C4-2B (cell line): ENCODE measurements around the gene DTHD1.

Source experiments
- H3K27ac ChIP-seq: fragments of 450-650 bp; 2 replicates; pipeline ENCODE4 v1.5.1; 2017
- CTCF ChIP-seq: fragments of 450-650 bp; conservative IDR thresholded peaks from 2 replicates; pipeline ENCODE4 v1.5.1; 2017; ENCODE audit warnings: mild to moderate bottlenecking
- ZFX ChIP-seq: fragments of 450-650 bp; IDR thresholded peaks from 2 replicates; pipeline ENCODE4 v1.6.1; 2017

The DTHD1 gene

GRCh38 chr4:36274158-36274557 lies 7.3 kb upstream of the DTHD1 start:
- TF ChIP-seq ZFX (no peak), CTCF (no peak)

GRCh38 chr4:36277533-36277932 lies 3.9 kb upstream of the DTHD1 start:
- no peak for TF ChIP-seq CTCF
- no peak for TF ChIP-seq ZFX

More at GRCh38 chr4:36274158-36274557, 7.3 kb upstream of the DTHD1 start:
- H3K27ac ChIP-seq = no peak overlapping the region

GRCh38 chr4:36278789-36279188 lies 2.6 kb upstream of the DTHD1 start:
- TF ChIP-seq CTCF (no peak), ZFX (no peak)
- H3K27ac ChIP-seq = no peak overlapping the region

More at GRCh38 chr4:36277533-36277932, 3.9 kb upstream of the DTHD1 start:
- no peak overlapping the region for H3K27ac ChIP-seq

- TF ChIP-seq CTCF (no peak), ZFX (no peak)
- no peak overlapping the region for H3K27ac ChIP-seq
Observed at GRCh38 chr4:36280555-36280954, 861 bp upstream of the DTHD1 start.

- TF ChIP-seq ZFX (no peak), CTCF (no peak)
- no peak overlapping the region for H3K27ac ChIP-seq
Observed at GRCh38 chr4:36282503-36283030, 1.2 kb downstream of the DTHD1 start.

GRCh38 chr4:36283912-36284465 lies 2.6 kb downstream of the DTHD1 start:
- TF ChIP-seq ZFX = no peak
- TF ChIP-seq CTCF = no peak

GRCh38 chr4:36285784-36286480 lies 4.5 kb downstream of the DTHD1 start:
- no peak for TF ChIP-seq CTCF
- no peak for TF ChIP-seq ZFX
- no peak overlapping the region for H3K27ac ChIP-seq

More at GRCh38 chr4:36283912-36284465, 2.6 kb downstream of the DTHD1 start:
- no peak overlapping the region for H3K27ac ChIP-seq
